Breast epithelium (tissue), 3 donors: Measurements from ENCODE around the gene HSBP1.

Experiments
- POLR2AphosphoS5 ChIP-seq, 3 donors: sonication (generic); formaldehyde crosslinking; IDR thresholded peaks; one replicate each; pipeline ENCODE4 v1.6.1; 2017; ENCODE audit warnings: antibody characterized with exemption in 3 of 3
- TF ChIP-seq, protein P1 (sequence below), 3 donors: fragments of 450-650 bp; IDR thresholded peaks; one replicate each; pipeline ENCODE4 v1.5.1; 2016 to 2017; ENCODE audit warnings: antibody characterized with exemption in 3 of 3, mild to moderate bottlenecking in 3 of 3, moderate library complexity in 3 of 3

- TF ChIP-seq, protein P1, sequence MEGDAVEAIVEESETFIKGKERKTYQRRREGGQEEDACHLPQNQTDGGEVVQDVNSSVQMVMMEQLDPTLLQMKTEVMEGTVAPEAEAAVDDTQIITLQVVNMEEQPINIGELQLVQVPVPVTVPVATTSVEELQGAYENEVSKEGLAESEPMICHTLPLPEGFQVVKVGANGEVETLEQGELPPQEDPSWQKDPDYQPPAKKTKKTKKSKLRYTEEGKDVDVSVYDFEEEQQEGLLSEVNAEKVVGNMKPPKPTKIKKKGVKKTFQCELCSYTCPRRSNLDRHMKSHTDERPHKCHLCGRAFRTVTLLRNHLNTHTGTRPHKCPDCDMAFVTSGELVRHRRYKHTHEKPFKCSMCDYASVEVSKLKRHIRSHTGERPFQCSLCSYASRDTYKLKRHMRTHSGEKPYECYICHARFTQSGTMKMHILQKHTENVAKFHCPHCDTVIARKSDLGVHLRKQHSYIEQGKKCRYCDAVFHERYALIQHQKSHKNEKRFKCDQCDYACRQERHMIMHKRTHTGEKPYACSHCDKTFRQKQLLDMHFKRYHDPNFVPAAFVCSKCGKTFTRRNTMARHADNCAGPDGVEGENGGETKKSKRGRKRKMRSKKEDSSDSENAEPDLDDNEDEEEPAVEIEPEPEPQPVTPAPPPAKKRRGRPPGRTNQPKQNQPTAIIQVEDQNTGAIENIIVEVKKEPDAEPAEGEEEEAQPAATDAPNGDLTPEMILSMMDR (IDR thresholded peaks at IDR 0.05): no peak
- TF ChIP-seq POLR2AphosphoS5 (IDR thresholded peaks at IDR 0.05): no peak
Observed at GRCh38 chr16:83772806-83773205, 35.0 kb upstream of the HSBP1 start.
